Calu3 (cell line): ENCODE data around the gene SLC9A8. TPM values are rescaled to one million over a fixed set of nuclear protein-coding genes. Genes with fewer than 3 reads are reported as not detected.

ENCODE experiments used
- BruUV-seq: library from RNA; stranded (reverse); fragments of 400-500 nt; replicated peaks from 2 replicates; lab custom pipeline; 2021; lab: Mats Ljungman, UMichigan
- CTCF ChIA-PET: fragments of 300-600 bp; sonication (Branson Sonifier 250); formaldehyde crosslinking; loops from one replicate; lab custom pipeline; 2022; ENCODE audit warnings: antibody characterized with exemption; lab: Charles Lee
- DNase-seq: peaks from one replicate; pipeline ENCODE4 v3.0.0; 2022
- H3K27ac Mint-ChIP-seq: one replicate; pipeline ENCODE4 v1.8.0; 2022; ENCODE audit warnings: mixed read lengths; ENCODE audit not compliant: unreplicated experiment
- H3K27me3 Mint-ChIP-seq: one replicate; pipeline ENCODE4 v1.8.0; 2022; ENCODE audit warnings: mixed read lengths; ENCODE audit not compliant: unreplicated experiment
- H3K36me3 Mint-ChIP-seq: one replicate; pipeline ENCODE4 v1.8.0; 2022; ENCODE audit warnings: mild to moderate bottlenecking, moderate library complexity, mixed read lengths; ENCODE audit not compliant: insufficient read depth, unreplicated experiment
- H3K4me1 Mint-ChIP-seq: one replicate; pipeline ENCODE4 v1.8.0; 2022; ENCODE audit warnings: mild to moderate bottlenecking, low read depth, mixed read lengths; ENCODE audit not compliant: unreplicated experiment
- H3K4me3 Mint-ChIP-seq: one replicate; pipeline ENCODE4 v1.8.0; 2022; ENCODE audit warnings: mild to moderate bottlenecking, low read depth, moderate library complexity, mixed read lengths; ENCODE audit not compliant: unreplicated experiment
- H3K9me3 Mint-ChIP-seq: one replicate; pipeline ENCODE4 v1.8.0; 2022; ENCODE audit warnings: low read depth, mixed read lengths; ENCODE audit not compliant: unreplicated experiment
- intact Hi-C: fragments of 100-400 bp; cut with micrococcal nuclease; formaldehyde crosslinking; loops from one replicate; pipeline ENCODE4 v1.10.0; 2022; ENCODE audit not compliant: unreplicated experiment
- total RNA-seq: library from RNA; stranded (reverse); gene quantifications from 2 replicates; pipeline ENCODE4 v1.2.3, GENCODE V29; 2022
- TF ChIP-seq, protein P1 (sequence below): fragments of 200-600 bp; IDR thresholded peaks from one replicate; pipeline ENCODE4 v1.8.0; 2022; ENCODE audit warnings: antibody characterized with exemption; ENCODE audit not compliant: unreplicated experiment

Gene SLC9A8
- total RNA-seq, 1 experiment from 2014 or later = 30.0 TPM

DNA sequence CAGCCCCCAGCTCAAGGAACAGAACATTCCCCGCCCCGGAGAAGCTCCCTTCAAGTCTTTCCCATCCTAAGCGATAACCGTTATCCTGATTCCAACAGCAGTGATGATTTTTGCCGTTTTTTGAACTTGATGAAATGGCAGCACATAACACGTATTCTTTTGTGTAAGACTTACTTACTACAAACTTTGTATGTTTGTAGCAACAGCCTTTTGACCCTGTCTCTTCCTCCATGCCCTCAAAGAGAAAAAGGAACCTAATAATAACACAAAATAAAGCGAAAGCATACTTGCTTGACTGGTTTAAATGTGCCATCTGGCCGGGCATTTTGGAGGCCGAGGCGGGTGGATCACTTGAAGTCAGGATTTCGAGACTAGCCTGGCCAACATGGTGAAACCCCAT lies 26.4 kb upstream of the SLC9A8 start:
- no TSS peak for BruUV-seq
- no peaks in the 10 kb centered on the region for H3K9me3 Mint-ChIP-seq
- intact Hi-C loops = no loop called here
- no peak overlapping the region for H3K27ac Mint-ChIP-seq
- H3K4me1 Mint-ChIP-seq = peaks cover 45% of the 10 kb centered on the region
- no peak overlapping the region for H3K4me3 Mint-ChIP-seq
- no peaks in the 10 kb centered on the region for H3K27me3 Mint-ChIP-seq
- TF ChIP-seq, protein P1, sequence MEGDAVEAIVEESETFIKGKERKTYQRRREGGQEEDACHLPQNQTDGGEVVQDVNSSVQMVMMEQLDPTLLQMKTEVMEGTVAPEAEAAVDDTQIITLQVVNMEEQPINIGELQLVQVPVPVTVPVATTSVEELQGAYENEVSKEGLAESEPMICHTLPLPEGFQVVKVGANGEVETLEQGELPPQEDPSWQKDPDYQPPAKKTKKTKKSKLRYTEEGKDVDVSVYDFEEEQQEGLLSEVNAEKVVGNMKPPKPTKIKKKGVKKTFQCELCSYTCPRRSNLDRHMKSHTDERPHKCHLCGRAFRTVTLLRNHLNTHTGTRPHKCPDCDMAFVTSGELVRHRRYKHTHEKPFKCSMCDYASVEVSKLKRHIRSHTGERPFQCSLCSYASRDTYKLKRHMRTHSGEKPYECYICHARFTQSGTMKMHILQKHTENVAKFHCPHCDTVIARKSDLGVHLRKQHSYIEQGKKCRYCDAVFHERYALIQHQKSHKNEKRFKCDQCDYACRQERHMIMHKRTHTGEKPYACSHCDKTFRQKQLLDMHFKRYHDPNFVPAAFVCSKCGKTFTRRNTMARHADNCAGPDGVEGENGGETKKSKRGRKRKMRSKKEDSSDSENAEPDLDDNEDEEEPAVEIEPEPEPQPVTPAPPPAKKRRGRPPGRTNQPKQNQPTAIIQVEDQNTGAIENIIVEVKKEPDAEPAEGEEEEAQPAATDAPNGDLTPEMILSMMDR = no peak
- H3K36me3 Mint-ChIP-seq = peaks cover 11% of the 10 kb centered on the region
- CTCF ChIA-PET = interaction anchor here (0.6 kb wide), 2 partner anchors 10 to 168 kb away, joined by 8 to 9 read pairs; no protein-coding TSS in a partner anchor
- DNase-seq = no peak

DNA sequence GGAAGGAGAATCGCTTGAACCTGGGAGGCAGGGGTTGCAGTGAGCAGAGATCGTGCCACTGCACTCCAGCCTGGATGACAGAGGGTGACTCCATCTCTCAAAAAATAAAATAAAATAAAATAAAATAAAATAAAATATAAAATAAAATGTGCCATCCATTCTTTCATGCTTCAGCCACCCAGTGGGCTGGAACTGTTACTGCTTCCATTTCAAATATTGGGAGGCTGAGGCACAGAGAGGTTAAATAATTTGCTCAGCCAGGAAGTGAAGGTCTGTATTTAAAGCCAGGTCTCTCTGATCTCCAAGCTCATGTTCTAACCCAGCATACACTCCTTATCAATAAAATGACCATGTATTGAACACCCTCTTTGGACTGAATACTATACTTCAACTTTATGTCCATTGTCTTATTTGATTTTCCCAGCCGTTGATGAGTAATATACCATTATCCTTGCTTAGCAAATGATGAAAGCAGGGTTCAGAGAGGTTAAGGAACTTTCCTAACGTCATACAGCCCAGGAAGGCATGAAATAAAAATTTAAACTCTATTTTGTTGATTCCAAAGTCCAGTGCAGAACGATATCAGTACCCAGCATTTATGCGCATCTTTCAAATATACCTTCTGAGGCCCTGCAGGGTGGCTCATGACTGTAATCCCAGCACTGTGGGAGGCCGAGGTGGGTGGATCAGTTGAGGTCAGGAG lies 25.8 kb upstream of the SLC9A8 start:
- Mint-ChIP-seq H3K4me3 (no peak overlapping the region), H3K4me1 (peaks cover 49% of the 10 kb centered on the region), H3K9me3 (no peaks in the 10 kb centered on the region), H3K27ac (no peak overlapping the region), H3K36me3 (peaks cover 11% of the 10 kb centered on the region), H3K27me3 (no peaks in the 10 kb centered on the region)
- CTCF ChIA-PET = interaction anchor here (0.6 kb wide), 2 partner anchors 10 to 169 kb away, joined by 8 to 9 read pairs; no protein-coding TSS in a partner anchor
- intact Hi-C loops = no loop called here
- TF ChIP-seq, protein P1 = peak; percentile 59
- BruUV-seq = no TSS peak
- DNase-seq = no peak

DNA sequence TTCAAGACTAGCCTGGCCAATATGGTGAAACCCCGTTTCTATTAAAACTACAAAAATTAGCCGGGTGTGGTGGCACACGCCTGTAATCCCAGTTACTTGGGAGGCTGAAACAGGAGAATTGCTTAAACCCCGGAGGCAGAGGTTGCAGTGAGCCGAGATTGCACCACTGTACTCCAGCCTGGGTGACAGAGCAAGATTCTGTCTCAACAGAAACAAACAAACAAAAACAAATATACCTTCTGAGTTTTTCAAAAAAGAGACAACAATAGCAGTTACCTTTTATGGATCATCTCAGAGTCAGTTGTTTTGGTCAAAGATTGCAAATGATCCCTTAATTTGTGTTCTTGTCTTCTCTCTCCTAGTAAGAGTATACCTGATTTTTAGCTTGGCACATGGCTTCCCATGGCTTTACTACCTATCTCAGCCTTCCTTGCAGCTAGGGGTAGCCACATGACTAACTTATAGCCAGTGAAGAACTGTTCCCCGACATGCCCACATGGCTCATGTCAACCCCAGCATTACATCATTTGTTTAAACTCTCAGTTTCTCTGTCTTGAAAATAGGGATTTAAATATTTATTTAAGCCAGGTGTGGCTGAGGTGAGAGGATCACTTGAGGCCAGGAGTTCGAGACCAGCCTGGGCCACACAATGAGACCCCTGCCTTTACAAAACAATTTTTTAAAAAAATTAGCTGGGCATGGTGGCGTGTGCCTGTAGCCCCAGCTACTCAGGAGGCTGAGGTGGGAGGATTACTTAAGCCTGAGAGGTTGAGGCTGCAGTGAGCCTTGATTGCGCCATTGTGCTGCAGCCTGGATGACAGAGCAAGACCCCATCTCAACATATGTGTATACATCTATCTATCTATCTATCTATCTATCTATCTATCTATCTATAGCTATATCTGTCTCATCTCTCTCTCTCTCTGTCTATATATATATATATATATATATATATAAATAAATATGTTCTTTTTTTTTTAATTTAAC lies 25.0 kb upstream of the SLC9A8 start:
- peaks cover 11% of the 10 kb centered on the region for H3K36me3 Mint-ChIP-seq
- CTCF ChIA-PET = interaction anchor here (0.7 to 1.2 kb wide), 2 partner anchors 11 to 101 kb away, joined by 3 to 4 read pairs; no protein-coding TSS in a partner anchor
- TF ChIP-seq, protein P1 = no peak
- no peaks in the 10 kb centered on the region for H3K27me3 Mint-ChIP-seq
- no peak overlapping the region for H3K4me3 Mint-ChIP-seq
- no peaks in the 10 kb centered on the region for H3K9me3 Mint-ChIP-seq
- H3K27ac Mint-ChIP-seq = no peak overlapping the region
- intact Hi-C loops = no loop called here
- peaks cover 55% of the 10 kb centered on the region for H3K4me1 Mint-ChIP-seq
- no peak for DNase-seq
- BruUV-seq = no TSS peak

DNA sequence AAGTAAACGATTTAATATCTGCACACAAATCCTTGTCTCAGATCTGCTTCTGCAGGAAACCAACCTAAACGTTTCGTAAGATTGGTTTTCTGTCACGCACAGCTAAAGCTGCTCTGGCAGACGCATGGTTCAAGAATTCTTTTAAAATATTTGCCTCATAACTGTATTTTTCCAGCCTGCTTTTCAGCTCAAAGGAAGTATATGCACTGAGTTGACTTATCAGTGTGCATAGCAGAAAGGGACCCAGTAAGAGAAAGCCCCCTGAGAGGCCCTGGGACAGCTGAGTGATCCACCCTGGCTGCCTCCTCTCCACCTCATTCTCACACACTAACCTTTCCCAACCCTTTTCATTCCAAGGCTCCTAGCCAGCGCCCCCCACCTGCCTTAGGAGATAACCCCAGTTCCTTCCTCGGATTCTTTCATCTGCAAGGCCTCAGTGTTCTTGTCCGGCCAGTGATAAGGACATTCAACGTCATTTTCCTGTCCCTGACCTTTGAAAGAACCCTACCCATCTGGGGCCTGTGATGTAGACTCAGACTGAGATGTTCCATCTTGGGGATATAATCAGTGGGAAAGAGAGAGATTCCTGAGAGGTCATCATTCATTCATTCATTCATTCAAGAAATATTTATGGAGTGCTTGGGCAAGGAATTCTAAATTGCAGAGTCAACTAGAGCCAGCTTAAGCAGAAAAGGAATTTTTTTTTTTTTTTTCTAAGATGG lies 22.4 kb upstream of the SLC9A8 start:
- no peaks in the 10 kb centered on the region for H3K27me3 Mint-ChIP-seq
- H3K27ac Mint-ChIP-seq = peak overlapping the region; percentile 65
- DNase-seq = no peak
- no peaks in the 10 kb centered on the region for H3K9me3 Mint-ChIP-seq
- H3K4me3 Mint-ChIP-seq = peak overlapping the region; percentile 0
- CTCF ChIA-PET = interaction anchor here (0.6 to 1.7 kb wide), 5 partner anchors 23 to 180 kb away, joined by 3 to 6 read pairs (median 3); partner anchors contain the start of gene SLC9A8
- peaks cover 73% of the 10 kb centered on the region for H3K4me1 Mint-ChIP-seq
- TF ChIP-seq, protein P1 = no peak
- no TSS peak for BruUV-seq
- peaks cover 11% of the 10 kb centered on the region for H3K36me3 Mint-ChIP-seq
- intact Hi-C loops = loop anchor here (5.0 kb wide), 2 partner anchors 78 to 93 kb away; partner anchors contain the start of gene B4GALT5
